Panc1 (cell line): ENCODE results near the gene EPC1. TPM values are rescaled to one million over a fixed set of nuclear protein-coding genes. Genes with fewer than 3 reads are reported as not detected.
A peak's percentile ranks its signal among the peaks of the same experiment; 100 is the strongest.

ENCODE experiments used
- ATAC-seq: fragments of 200-7000 bp; cut with Tn5 transposase; 2 replicates; pipeline ENCODE4 v1.9.1; 2020; ENCODE audit warnings: mild to moderate bottlenecking, moderate library complexity
- BruUV-seq: library from RNA; stranded (reverse); fragments of 400-500 nt; replicated peaks from 2 replicates; lab custom pipeline; 2021; lab: Mats Ljungman, UMichigan
- CTCF ChIA-PET: fragments of 300-600 bp; sonication (Branson Sonifier 250); formaldehyde crosslinking; loops from one replicate; lab custom pipeline; 2022; ENCODE audit warnings: antibody characterized with exemption; lab: Charles Lee
- POLR2A ChIA-PET: fragments of 300-600 bp; sonication (Branson Sonifier 250); formaldehyde crosslinking; loops from one replicate; lab custom pipeline; 2022; ENCODE audit warnings: antibody characterized with exemption; lab: Charles Lee
- DNase-seq: peaks from one replicate; pipeline ENCODE4 v3.0.0-alpha.2; 2010; ENCODE audit warnings: low read depth, low spot score
- H3K27ac ChIP-seq: 2 replicates; pipeline ENCODE4 v1.5.1; 2011; ENCODE audit warnings: mild to moderate bottlenecking, low read length, inconsistent platforms
- H3K27me3 ChIP-seq: fragments of 200-500 bp; sonication (Bioruptor generic); 2 replicates; pipeline ENCODE4 v1.6.0; 2014; ENCODE audit warnings: low read length, inconsistent platforms; ENCODE audit not compliant: control insufficient read depth, insufficient read depth
- H3K36me3 ChIP-seq: fragments of 200-500 bp; sonication (Bioruptor generic); 2 replicates; pipeline ENCODE4 v1.5.1; 2014; ENCODE audit warnings: inconsistent platforms, mild to moderate bottlenecking, low read length, moderate library complexity; ENCODE audit not compliant: control insufficient read depth, insufficient read depth
- H3K4me1 ChIP-seq: 2 replicates; pipeline ENCODE4 v1.5.1; 2011; ENCODE audit warnings: inconsistent platforms, mild to moderate bottlenecking, low read length, moderate library complexity; ENCODE audit not compliant: control insufficient read depth, insufficient read depth
- H3K4me3 ChIP-seq, 2 experiments: 2 replicates each; pipeline ENCODE4 v1.5.1; 2011 to 2012; ENCODE audit warnings: low read depth in 2 of 2, low read length in 2 of 2, mild to moderate bottlenecking in 2 of 2, inconsistent platforms in 1 of 2, moderate library complexity in 1 of 2
- H3K9me3 ChIP-seq: fragments of 200-500 bp; sonication (Bioruptor generic); 2 replicates; pipeline ENCODE4 v1.5.1; 2014; ENCODE audit warnings: low read depth, mild to moderate bottlenecking, inconsistent platforms, low read length, moderate library complexity; ENCODE audit not compliant: control insufficient read depth, insufficient read depth
- CTCF ChIP-seq: fragments of 450-650 bp; IDR thresholded peaks from 2 replicates; pipeline ENCODE4 v1.5.1; 2017; ENCODE audit warnings: mild to moderate bottlenecking
- POLR2AphosphoS5 ChIP-seq: IDR thresholded peaks from 2 replicates; pipeline ENCODE4 v1.6.1; 2012; ENCODE audit warnings: mild to moderate bottlenecking, low read depth, low read length, moderate library complexity
- REST ChIP-seq, 2 experiments: IDR thresholded peaks; 2 replicates each; pipeline ENCODE4 v1.6.1; 2011 to 2012; ENCODE audit warnings: low read depth in 2 of 2, control low read depth in 1 of 2, low read length in 1 of 2, mild to moderate bottlenecking in 1 of 2, moderate library complexity in 1 of 2; ENCODE audit not compliant: insufficient read depth in 1 of 2
- SIN3A ChIP-seq: IDR thresholded peaks from 2 replicates; pipeline ENCODE4 v1.6.1; 2012; ENCODE audit warnings: low read depth, mild to moderate bottlenecking, low read length, moderate library complexity, borderline replicate concordance; ENCODE audit not compliant: insufficient read depth
- TCF7L2 ChIP-seq: IDR thresholded peaks from 2 replicates; pipeline ENCODE4 v1.6.1; 2011; ENCODE audit warnings: mild to moderate bottlenecking, low read depth, low read length, inconsistent platforms
- in situ Hi-C: cut with HindIII; loops from 2 replicates; pipeline ENCODE4 v1.10.0; 2016; ENCODE audit warnings: low sequenced_read_pairs, low pct_unique_long_range_greater_than_20kb
- intact Hi-C: fragments of 100-400 bp; cut with micrococcal nuclease; formaldehyde crosslinking; loops from one replicate; pipeline ENCODE4 v1.10.0; 2022; ENCODE audit not compliant: unreplicated experiment
- total RNA-seq: library from RNA; stranded (reverse); gene quantifications from one replicate; pipeline ENCODE4 v1.2.1, GENCODE V29; 2021; ENCODE audit not compliant: unreplicated experiment

Gene EPC1
- total RNA-seq, 1 experiment from 2014 or later = 18.4 TPM

DNA sequence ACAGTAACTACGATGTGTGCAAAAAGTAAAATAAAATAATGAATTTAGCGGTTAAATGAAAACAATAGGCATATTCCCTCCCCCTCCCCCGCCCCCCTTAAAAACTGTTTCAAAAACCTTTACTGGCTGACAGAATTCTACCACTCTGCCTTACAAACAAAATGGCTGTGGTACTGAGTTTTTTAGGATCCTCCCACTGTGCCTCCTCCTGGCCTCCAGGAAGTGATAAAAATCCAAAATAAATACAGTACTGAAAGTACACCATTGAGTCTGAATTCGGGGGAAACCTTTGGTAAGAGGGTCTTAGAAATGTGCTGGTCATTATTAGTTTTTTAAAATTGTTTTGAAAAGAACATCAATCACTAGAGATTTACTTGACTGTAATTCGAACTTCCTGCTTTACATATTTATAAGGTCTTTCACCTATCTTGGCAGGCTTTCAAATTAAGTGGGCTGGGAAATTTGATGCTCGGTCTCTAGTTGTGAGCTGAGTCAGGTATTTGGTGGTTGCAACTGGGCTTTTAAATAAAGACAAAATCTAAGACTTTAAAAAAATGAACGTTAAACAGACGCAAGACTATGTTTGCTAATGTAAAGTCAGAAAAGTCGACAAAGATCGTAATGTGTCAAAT lies 32.5 kb upstream of the EPC1 start:
- no peaks in the 10 kb centered on the region; the same call in none of the 2 replicates for H3K36me3 ChIP-seq
- ChIA-PET POLR2A (no interaction called here), CTCF (no interaction called here)
- no peak for TF ChIP-seq POLR2AphosphoS5
- TF ChIP-seq SIN3A = no peak
- no peak for TF ChIP-seq CTCF
- TF ChIP-seq TCF7L2 = no peak
- TF ChIP-seq REST (IDR thresholded peaks at IDR 0.05; ENCODE audit: insufficient read depth in 1 of 2, low read depth in 2 of 2, low read length in 1 of 2) = no peak
- H3K9me3 ChIP-seq = no peaks in the 10 kb centered on the region
- peaks cover 4% of the 10 kb centered on the region; the same call in 1 of the 2 replicates for H3K4me1 ChIP-seq
- ATAC-seq = peak; percentile 57; the same call in 1 of the 2 replicates
- no peak for DNase-seq
- intact Hi-C loops = no loop called here
- in situ Hi-C loops = no loop called here
- BruUV-seq = no TSS peak
- H3K4me3 ChIP-seq = peak overlapping the region; percentile 55 to 79
- H3K27ac ChIP-seq = peak overlapping the region; percentile 84
- no peaks in the 10 kb centered on the region for H3K27me3 ChIP-seq

- peak overlapping the region; percentile 55 to 79 for H3K4me3 ChIP-seq
- TF ChIP-seq CTCF (no peak), SIN3A (no peak), POLR2AphosphoS5 (no peak), REST (IDR thresholded peaks at IDR 0.05; ENCODE audit: insufficient read depth in 1 of 2, low read depth in 2 of 2, low read length in 1 of 2) (no peak), TCF7L2 (no peak)
- no peaks in the 10 kb centered on the region; the same call in none of the 2 replicates for H3K36me3 ChIP-seq
- POLR2A ChIA-PET = no interaction called here
- DNase-seq = peak; percentile 33
- peak overlapping the region; percentile 84 for H3K27ac ChIP-seq
- peaks cover 4% of the 10 kb centered on the region; the same call in 1 of the 2 replicates for H3K4me1 ChIP-seq
- no peaks in the 10 kb centered on the region for H3K27me3 ChIP-seq
- intact Hi-C loops = no loop called here
- no TSS peak for BruUV-seq
- H3K9me3 ChIP-seq = no peaks in the 10 kb centered on the region
- ATAC-seq = peak; percentile 95
- CTCF ChIA-PET = interaction anchor here (0.6 to 0.7 kb wide), 2 partner anchors 71 to 77 kb away, joined by 3 to 4 read pairs; no protein-coding TSS in a partner anchor
- in situ Hi-C loops = no loop called here
Measured at GRCh38 chr10:32378363-32379317, 31.7 kb upstream of the EPC1 start.
